Activated B cell treated with CpG ODN at 0.5 μM for 24 hours (primary cell): ENCODE results near the gene TTC39A. TPM values are rescaled to one million over a fixed set of nuclear protein-coding genes. Genes with fewer than 3 reads are reported as not detected.
"Not testable (repeated sequence)": the region's sequence is repeated elsewhere in the genome, so short reads cannot be mapped to it uniquely, and the experiment has no call there.

Experiments
- ATAC-seq: fragments of 200-7000 bp; cut with Tn5 transposase; one replicate; pipeline ENCODE4 v1.10.0; 2021; ENCODE audit warnings: low read depth, mild to moderate bottlenecking, moderate library complexity
- CTCF ChIA-PET: fragments of 350-600 bp; sonication (Branson Sonifier 250); formaldehyde crosslinking; loops from one replicate; lab custom pipeline; 2021; ENCODE audit warnings: antibody characterized with exemption; lab: Charles Lee
- POLR2A ChIA-PET: fragments of 350-600 bp; sonication (Branson Sonifier 250); formaldehyde crosslinking; loops from one replicate; lab custom pipeline; 2021; ENCODE audit warnings: antibody characterized with exemption; lab: Charles Lee
- DNase-seq: peaks from one replicate; pipeline ENCODE4 v3.0.0; 2022
- H3K27ac Mint-ChIP-seq: one replicate; pipeline ENCODE4 v1.8.0; 2020; ENCODE audit warnings: mixed read lengths
- H3K27me3 Mint-ChIP-seq: one replicate; pipeline ENCODE4 v1.8.0; 2021; ENCODE audit warnings: mixed read lengths
- H3K36me3 Mint-ChIP-seq: one replicate; pipeline ENCODE4 v1.8.0; 2021; ENCODE audit warnings: low read depth, mixed read lengths
- H3K4me1 Mint-ChIP-seq: one replicate; pipeline ENCODE4 v1.8.0; 2021; ENCODE audit warnings: mixed read lengths
- H3K4me3 Mint-ChIP-seq: one replicate; pipeline ENCODE4 v1.8.0; 2020; ENCODE audit warnings: mild to moderate bottlenecking, mixed read lengths
- H3K9me3 Mint-ChIP-seq: one replicate; pipeline ENCODE4 v1.8.0; 2020; ENCODE audit warnings: mixed read lengths
- CTCF ChIP-seq: fragments of 200-600 bp; IDR thresholded peaks from one replicate; pipeline ENCODE4 v1.8.0; 2022; ENCODE audit warnings: antibody characterized with exemption, mild to moderate bottlenecking
- intact Hi-C: fragments of 100-400 bp; cut with micrococcal nuclease; formaldehyde crosslinking; loops from one replicate; pipeline ENCODE4 v1.15.1; 2024
- total RNA-seq: library from RNA; stranded (reverse); gene quantifications from 2 replicates; pipeline ENCODE4 v1.2.3, GENCODE V29; 2022

The TTC39A gene
- total RNA-seq, 1 donor from 2014 or later: 0.38 TPM

GRCh38 chr1:51264451-51264850 lies 65.9 kb downstream of the TTC39A start:
- H3K36me3 Mint-ChIP-seq: peaks cover 4% of the 10 kb centered on the region
- no peak overlapping the region for H3K27ac Mint-ChIP-seq
- POLR2A ChIA-PET: no interaction called here
- CTCF ChIA-PET: no interaction called here
- no peaks in the 10 kb centered on the region for H3K9me3 Mint-ChIP-seq
- peaks cover 52% of the 10 kb centered on the region for H3K4me1 Mint-ChIP-seq
- DNase-seq: no peak
- no peaks in the 10 kb centered on the region for H3K27me3 Mint-ChIP-seq
- TF ChIP-seq CTCF: no peak
- intact Hi-C loops: no loop called here
- ATAC-seq: no peak
- H3K4me3 Mint-ChIP-seq: no peak overlapping the region

GRCh38 chr1:51263147-51263877 lies 67.0 kb downstream of the TTC39A start:
- TF ChIP-seq CTCF: no peak
- Mint-ChIP-seq H3K4me3 (no peak overlapping the region), H3K27me3 (no peaks in the 10 kb centered on the region), H3K36me3 (peaks cover under 1% of the 10 kb centered on the region), H3K4me1 (peaks cover 42% of the 10 kb centered on the region), H3K9me3 (no peaks in the 10 kb centered on the region), H3K27ac (no peak overlapping the region)
- ChIA-PET CTCF (no interaction called here), POLR2A (no interaction called here)
- DNase-seq (no peak), ATAC-seq (no peak)
- intact Hi-C loops: no loop called here

- ChIA-PET CTCF (no interaction called here), POLR2A (no interaction called here)
- H3K27me3 Mint-ChIP-seq: no peaks in the 10 kb centered on the region
- H3K9me3 Mint-ChIP-seq: no peaks in the 10 kb centered on the region
- no peak for ATAC-seq
- intact Hi-C loops: no loop called here
- H3K4me1 Mint-ChIP-seq: peaks cover 2% of the 10 kb centered on the region
- H3K4me3 Mint-ChIP-seq: no peak overlapping the region
- no peak for TF ChIP-seq CTCF
- DNase-seq: no peak
- no peak overlapping the region for H3K27ac Mint-ChIP-seq
- H3K36me3 Mint-ChIP-seq: peaks cover 2% of the 10 kb centered on the region
Measured at GRCh38 chr1:51255331-51255730, 75.0 kb downstream of the TTC39A start.

GRCh38 chr1:51253691-51254090 lies 76.7 kb downstream of the TTC39A start:
- Mint-ChIP-seq H3K9me3 (no peaks in the 10 kb centered on the region), H3K4me3 (no peak overlapping the region), H3K27me3 (no peaks in the 10 kb centered on the region), H3K4me1 (no peaks in the 10 kb centered on the region), H3K36me3 (peaks cover 2% of the 10 kb centered on the region), H3K27ac (no peak overlapping the region)
- no peak for TF ChIP-seq CTCF
- ChIA-PET CTCF (interaction anchor here (0.6 kb wide), 1 partner anchor 65 kb away, joined by 3 read pairs; no protein-coding TSS in a partner anchor), POLR2A (no interaction called here)
- ATAC-seq (no peak), DNase-seq (no peak)
- intact Hi-C loops: no loop called here

GRCh38 chr1:51252366-51252765 lies 78.0 kb downstream of the TTC39A start:
- H3K4me3 Mint-ChIP-seq: no peak overlapping the region
- DNase-seq (no peak), ATAC-seq (no peak)
- no peak for TF ChIP-seq CTCF
- no peaks in the 10 kb centered on the region for H3K27me3 Mint-ChIP-seq
- H3K4me1 Mint-ChIP-seq: peaks cover 3% of the 10 kb centered on the region
- ChIA-PET CTCF (no interaction called here), POLR2A (interaction anchor here (0.7 kb wide), 1 partner anchor 1724 kb away, joined by 5 read pairs; no protein-coding TSS in a partner anchor)
- H3K36me3 Mint-ChIP-seq: peaks cover 2% of the 10 kb centered on the region
- H3K27ac Mint-ChIP-seq: no peak overlapping the region
- intact Hi-C loops: no loop called here
- H3K9me3 Mint-ChIP-seq: no peaks in the 10 kb centered on the region

GRCh38 chr1:51251165-51251564 lies 79.2 kb downstream of the TTC39A start:
- H3K36me3 Mint-ChIP-seq, DNase-seq, H3K9me3 Mint-ChIP-seq, H3K27ac Mint-ChIP-seq, H3K4me3 Mint-ChIP-seq, intact Hi-C loops, ATAC-seq, H3K27me3 Mint-ChIP-seq: not testable (repeated sequence)
- POLR2A ChIA-PET: interaction anchor here (0.6 kb wide), 1 partner anchor 15 kb away, joined by 4 read pairs; the partner anchor contains the start of gene RNF11
- CTCF ChIA-PET: interaction anchor here (0.8 kb wide), 1 partner anchor 60 kb away, joined by 3 read pairs; no protein-coding TSS in a partner anchor
- H3K4me1 Mint-ChIP-seq: peaks cover 13% of the 10 kb centered on the region

- H3K36me3 Mint-ChIP-seq, H3K4me3 Mint-ChIP-seq, CTCF ChIA-PET, H3K27ac Mint-ChIP-seq, H3K27me3 Mint-ChIP-seq, H3K9me3 Mint-ChIP-seq, intact Hi-C loops, ATAC-seq, DNase-seq: not testable (repeated sequence)
- POLR2A ChIA-PET: interaction anchor here (0.6 kb wide), 1 partner anchor 15 kb away, joined by 4 read pairs; the partner anchor contains the start of gene RNF11
- peaks cover 15% of the 10 kb centered on the region for H3K4me1 Mint-ChIP-seq
Measured at GRCh38 chr1:51250729-51251128, 79.6 kb downstream of the TTC39A start.
